Esophagus muscularis mucosa (tissue), 3 donors: Measurements from ENCODE around the gene FOXS1.

Source experiments
- EP300 ChIP-seq: sonication (generic); formaldehyde crosslinking; IDR thresholded peaks from one replicate; pipeline ENCODE4 v1.6.1; 2017; ENCODE audit warnings: antibody characterized with exemption
- TF ChIP-seq, protein P1 (sequence below), 3 experiments: fragments of 200-600 bp in 2 of 3; fragments of 450-650 bp in 1 of 3; sonication (generic) in 2 of 3; IDR thresholded peaks; one replicate each; pipeline ENCODE4 v1.5.1; 2017 to 2019; ENCODE audit warnings: antibody characterized with exemption in 3 of 3, mild to moderate bottlenecking in 2 of 3, moderate library complexity in 1 of 3

DNA sequence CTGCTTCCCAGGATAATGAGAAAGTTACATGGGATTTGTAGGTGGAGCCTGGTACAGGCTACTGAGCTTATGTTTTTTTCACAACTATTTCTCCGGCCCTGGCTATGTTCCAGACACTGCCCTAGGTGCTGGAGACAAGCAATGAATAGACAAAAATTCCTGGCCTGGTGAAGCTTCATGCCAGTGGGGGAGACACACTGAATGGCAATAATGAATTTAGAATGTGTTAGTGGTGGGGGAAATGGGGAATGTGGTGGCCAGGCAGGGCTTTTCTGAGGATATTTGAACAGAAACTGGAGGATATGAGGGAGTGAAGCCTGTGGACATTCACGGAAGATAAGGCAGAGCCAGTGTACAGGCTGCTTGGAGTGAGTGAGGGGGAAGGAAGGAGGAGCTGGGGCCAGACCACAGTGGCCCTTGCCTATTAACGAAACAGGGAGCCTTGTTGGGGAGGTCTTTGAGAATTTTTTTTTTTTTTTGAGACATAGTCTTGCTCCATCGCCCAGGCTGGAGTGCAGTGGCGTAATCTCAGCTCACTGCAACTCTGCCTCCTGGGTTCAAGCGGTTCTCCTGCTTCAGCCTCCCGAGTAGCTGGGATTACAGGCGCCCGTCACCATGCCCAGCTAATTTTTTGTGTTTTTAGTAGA is 6.6 kb downstream of the FOXS1 start:
- no peak for TF ChIP-seq EP300
- TF ChIP-seq, protein P1, sequence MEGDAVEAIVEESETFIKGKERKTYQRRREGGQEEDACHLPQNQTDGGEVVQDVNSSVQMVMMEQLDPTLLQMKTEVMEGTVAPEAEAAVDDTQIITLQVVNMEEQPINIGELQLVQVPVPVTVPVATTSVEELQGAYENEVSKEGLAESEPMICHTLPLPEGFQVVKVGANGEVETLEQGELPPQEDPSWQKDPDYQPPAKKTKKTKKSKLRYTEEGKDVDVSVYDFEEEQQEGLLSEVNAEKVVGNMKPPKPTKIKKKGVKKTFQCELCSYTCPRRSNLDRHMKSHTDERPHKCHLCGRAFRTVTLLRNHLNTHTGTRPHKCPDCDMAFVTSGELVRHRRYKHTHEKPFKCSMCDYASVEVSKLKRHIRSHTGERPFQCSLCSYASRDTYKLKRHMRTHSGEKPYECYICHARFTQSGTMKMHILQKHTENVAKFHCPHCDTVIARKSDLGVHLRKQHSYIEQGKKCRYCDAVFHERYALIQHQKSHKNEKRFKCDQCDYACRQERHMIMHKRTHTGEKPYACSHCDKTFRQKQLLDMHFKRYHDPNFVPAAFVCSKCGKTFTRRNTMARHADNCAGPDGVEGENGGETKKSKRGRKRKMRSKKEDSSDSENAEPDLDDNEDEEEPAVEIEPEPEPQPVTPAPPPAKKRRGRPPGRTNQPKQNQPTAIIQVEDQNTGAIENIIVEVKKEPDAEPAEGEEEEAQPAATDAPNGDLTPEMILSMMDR (IDR thresholded peaks at IDR 0.05): no peak
